ENCODE data around the gene ARRDC2.

- TF ChIP-seq, protein P1, sequence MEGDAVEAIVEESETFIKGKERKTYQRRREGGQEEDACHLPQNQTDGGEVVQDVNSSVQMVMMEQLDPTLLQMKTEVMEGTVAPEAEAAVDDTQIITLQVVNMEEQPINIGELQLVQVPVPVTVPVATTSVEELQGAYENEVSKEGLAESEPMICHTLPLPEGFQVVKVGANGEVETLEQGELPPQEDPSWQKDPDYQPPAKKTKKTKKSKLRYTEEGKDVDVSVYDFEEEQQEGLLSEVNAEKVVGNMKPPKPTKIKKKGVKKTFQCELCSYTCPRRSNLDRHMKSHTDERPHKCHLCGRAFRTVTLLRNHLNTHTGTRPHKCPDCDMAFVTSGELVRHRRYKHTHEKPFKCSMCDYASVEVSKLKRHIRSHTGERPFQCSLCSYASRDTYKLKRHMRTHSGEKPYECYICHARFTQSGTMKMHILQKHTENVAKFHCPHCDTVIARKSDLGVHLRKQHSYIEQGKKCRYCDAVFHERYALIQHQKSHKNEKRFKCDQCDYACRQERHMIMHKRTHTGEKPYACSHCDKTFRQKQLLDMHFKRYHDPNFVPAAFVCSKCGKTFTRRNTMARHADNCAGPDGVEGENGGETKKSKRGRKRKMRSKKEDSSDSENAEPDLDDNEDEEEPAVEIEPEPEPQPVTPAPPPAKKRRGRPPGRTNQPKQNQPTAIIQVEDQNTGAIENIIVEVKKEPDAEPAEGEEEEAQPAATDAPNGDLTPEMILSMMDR (CRISPR knock-in tag; IDR thresholded peaks at IDR 0.05), result no peak
- no peak for TF ChIP-seq XBP1 (CRISPR knock-in tag; IDR thresholded peaks at IDR 0.05)
These were observed 30.5 kb upstream of the ARRDC2 start for GRCh38 chr19:17977488-17977887.
